A673 (cell line): ENCODE data around the gene LRRC38. TPM values are rescaled to one million over a fixed set of nuclear protein-coding genes. Genes with fewer than 3 reads are reported as not detected.

Experiments
- BruUV-seq: library from RNA; stranded (reverse); fragments of 400-500 nt; replicated peaks from 2 replicates; lab custom pipeline; 2021; lab: Mats Ljungman, UMichigan
- CTCF ChIA-PET: fragments of 300-600 bp; sonication (Branson Sonifier 250); formaldehyde crosslinking; loops from one replicate; lab custom pipeline; 2022; ENCODE audit warnings: antibody characterized with exemption; lab: Charles Lee
- POLR2A ChIA-PET: fragments of 300-600 bp; sonication (Branson Sonifier 250); formaldehyde crosslinking; loops from one replicate; lab custom pipeline; 2022; ENCODE audit warnings: antibody characterized with exemption; ENCODE audit not compliant: low non-redundant PET; lab: Charles Lee
- DNase-seq: peaks from one replicate; pipeline ENCODE4 v3.0.0-alpha.2; 2015; ENCODE audit warnings: low spot score
- H3K27ac ChIP-seq: fragments of 200-600 bp; sonication (generic); 2 replicates; pipeline ENCODE4 v1.5.1; 2016; ENCODE audit warnings: mixed run types, low read depth, mild to moderate bottlenecking, mixed read lengths, antibody characterized with exemption, low read length; ENCODE audit not compliant: poor library complexity, severe bottlenecking
- H3K27me3 ChIP-seq: fragments of 200-600 bp; sonication (generic); replicated peaks from 2 replicates; pipeline ENCODE4 v1.6.1; 2017; ENCODE audit warnings: mixed run types, low read depth, mild to moderate bottlenecking, mixed read lengths, antibody characterized with exemption, low read length; ENCODE audit not compliant: insufficient read depth, poor library complexity
- H3K36me3 ChIP-seq: fragments of 200-600 bp; sonication (generic); 2 replicates; pipeline ENCODE4 v1.6.1; 2016; ENCODE audit warnings: mixed run types, mild to moderate bottlenecking, mixed read lengths, antibody characterized with exemption, low read length; ENCODE audit not compliant: insufficient read depth, poor library complexity, severe bottlenecking
- H3K4me1 ChIP-seq: fragments of 200-600 bp; sonication (generic); 2 replicates; pipeline ENCODE4 v1.6.1; 2017; ENCODE audit warnings: mixed run types, mild to moderate bottlenecking, mixed read lengths, antibody characterized with exemption, low read length; ENCODE audit not compliant: insufficient read depth, poor library complexity, severe bottlenecking
- H3K4me3 ChIP-seq: fragments of 200-600 bp; sonication (generic); 2 replicates; pipeline ENCODE4 v1.5.1; 2016; ENCODE audit warnings: low read depth, mixed run types, mild to moderate bottlenecking, mixed read lengths, low read length; ENCODE audit not compliant: poor library complexity, severe bottlenecking
- H3K9me3 ChIP-seq: fragments of 200-600 bp; sonication (generic); 2 replicates; pipeline ENCODE4 v1.6.1; 2016; ENCODE audit warnings: mixed run types, low read depth, mild to moderate bottlenecking, mixed read lengths, antibody characterized with exemption, low read length; ENCODE audit not compliant: poor library complexity, severe bottlenecking
- CTCF ChIP-seq: fragments of 300-800, 200-600 bp; sonication (generic); conservative IDR thresholded peaks from 2 replicates; pipeline ENCODE4 v1.5.1; 2017; ENCODE audit warnings: low read depth, mild to moderate bottlenecking, antibody characterized with exemption, low read length, moderate library complexity, mixed read lengths
- EZH2 ChIP-seq: fragments of 200-600 bp; sonication (generic); IDR thresholded peaks from 2 replicates; pipeline ENCODE4 v1.6.1; 2017; ENCODE audit warnings: borderline replicate concordance, low read depth, mild to moderate bottlenecking, mixed read lengths, antibody characterized with exemption, low read length; ENCODE audit not compliant: poor library complexity, severe bottlenecking
- intact Hi-C: fragments of 100-400 bp; cut with micrococcal nuclease; formaldehyde crosslinking; loops from one replicate; pipeline ENCODE4 v1.10.0; 2022; ENCODE audit not compliant: unreplicated experiment
- total RNA-seq: library from RNA; stranded (reverse); gene quantifications from 2 replicates; pipeline ENCODE4 v1.2.3, GENCODE V29; 2021

The LRRC38 gene
- total RNA-seq, 1 experiment from 2014 or later = not detected

GRCh38 chr1:13549521-13549920 lies 35.7 kb upstream of the LRRC38 start:
- H3K9me3 ChIP-seq = no peaks in the 10 kb centered on the region
- TF ChIP-seq EZH2 = no peak
- TF ChIP-seq CTCF = no peak
- DNase-seq = no peak
- POLR2A ChIA-PET = no interaction called here
- CTCF ChIA-PET = no interaction called here
- H3K4me3 ChIP-seq = no peak overlapping the region
- H3K4me1 ChIP-seq = no peaks in the 10 kb centered on the region
- H3K36me3 ChIP-seq = no peaks in the 10 kb centered on the region
- no peak overlapping the region for H3K27ac ChIP-seq
- BruUV-seq = no TSS peak
- no peaks in the 10 kb centered on the region for H3K27me3 ChIP-seq
- intact Hi-C loops = no loop called here

- CTCF ChIA-PET = no interaction called here
- TF ChIP-seq EZH2 (no peak), CTCF (no peak)
- intact Hi-C loops = no loop called here
- Histone ChIP-seq H3K27ac (no peak overlapping the region), H3K4me1 (no peaks in the 10 kb centered on the region), H3K36me3 (no peaks in the 10 kb centered on the region), H3K27me3 (no peaks in the 10 kb centered on the region), H3K9me3 (no peaks in the 10 kb centered on the region), H3K4me3 (no peak overlapping the region)
- POLR2A ChIA-PET = no interaction called here
- no TSS peak for BruUV-seq
- DNase-seq = no peak
Observed at GRCh38 chr1:13549021-13549420, 35.2 kb upstream of the LRRC38 start.

DNA sequence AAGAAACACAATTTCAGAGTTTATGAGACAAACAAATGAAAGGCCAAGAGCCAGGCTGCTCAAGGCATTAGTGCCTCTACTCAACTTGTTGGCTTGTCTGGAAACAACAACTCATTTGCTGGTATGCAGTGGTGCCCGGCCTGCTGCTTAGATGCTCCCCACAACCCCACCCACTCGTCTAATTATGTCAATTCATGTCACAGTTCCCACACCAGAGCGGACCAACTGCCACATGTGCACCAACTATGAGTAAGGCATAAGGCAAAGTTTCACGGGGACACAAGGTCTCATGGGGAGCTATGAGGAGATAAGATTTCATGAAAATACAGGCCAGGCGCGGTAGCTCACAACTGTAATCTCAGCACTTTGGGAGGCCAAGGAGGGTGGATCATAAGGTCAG lies 34.5 kb upstream of the LRRC38 start:
- Histone ChIP-seq H3K27ac (no peak overlapping the region), H3K27me3 (no peaks in the 10 kb centered on the region), H3K4me1 (no peaks in the 10 kb centered on the region), H3K9me3 (no peaks in the 10 kb centered on the region), H3K36me3 (no peaks in the 10 kb centered on the region), H3K4me3 (no peak overlapping the region)
- no peak for TF ChIP-seq CTCF
- TF ChIP-seq EZH2 = no peak
- intact Hi-C loops = no loop called here
- ChIA-PET CTCF (no interaction called here), POLR2A (no interaction called here)
- no peak for DNase-seq
- BruUV-seq = no TSS peak
